ENCODE measurements around the gene CST5.
"Not testable (repeated sequence)": the region's sequence is repeated elsewhere in the genome, so short reads cannot be mapped to it uniquely, and the experiment has no call there.

The CST5 gene, protein sequence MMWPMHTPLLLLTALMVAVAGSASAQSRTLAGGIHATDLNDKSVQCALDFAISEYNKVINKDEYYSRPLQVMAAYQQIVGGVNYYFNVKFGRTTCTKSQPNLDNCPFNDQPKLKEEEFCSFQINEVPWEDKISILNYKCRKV

DNA sequence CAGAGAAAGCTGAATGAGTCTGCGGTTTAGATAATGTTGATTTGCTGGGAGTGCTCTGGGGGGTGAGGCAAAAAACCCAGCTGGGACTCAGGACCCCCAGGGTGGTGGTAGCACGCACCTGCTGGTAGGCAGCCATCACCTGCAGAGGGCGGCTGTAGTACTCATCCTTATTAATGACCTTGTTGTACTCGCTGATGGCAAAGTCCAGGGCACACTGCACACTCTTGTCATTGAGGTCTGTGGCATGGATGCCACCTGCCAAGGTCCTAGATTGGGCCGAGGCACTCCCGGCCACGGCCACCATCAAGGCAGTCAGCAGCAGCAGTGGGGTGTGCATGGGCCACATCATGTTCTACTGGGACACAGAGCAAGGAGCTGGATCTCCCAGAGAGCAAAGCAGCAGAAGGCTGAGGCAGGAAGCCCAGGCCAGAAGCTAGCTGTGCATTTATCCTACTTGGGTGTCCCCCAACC is at the start of gene CST5:
Gene CST5 (minus strand): TSS at position 421 of the 471 bp plus-strand sequence. CDS start 72 bp downstream, at position 349.
- DNase-seq: no peak

- DNase-seq: no peak
Observed at GRCh38 chr20:23928788-23929187, 49.2 kb upstream of the CST5 start.

DNA sequence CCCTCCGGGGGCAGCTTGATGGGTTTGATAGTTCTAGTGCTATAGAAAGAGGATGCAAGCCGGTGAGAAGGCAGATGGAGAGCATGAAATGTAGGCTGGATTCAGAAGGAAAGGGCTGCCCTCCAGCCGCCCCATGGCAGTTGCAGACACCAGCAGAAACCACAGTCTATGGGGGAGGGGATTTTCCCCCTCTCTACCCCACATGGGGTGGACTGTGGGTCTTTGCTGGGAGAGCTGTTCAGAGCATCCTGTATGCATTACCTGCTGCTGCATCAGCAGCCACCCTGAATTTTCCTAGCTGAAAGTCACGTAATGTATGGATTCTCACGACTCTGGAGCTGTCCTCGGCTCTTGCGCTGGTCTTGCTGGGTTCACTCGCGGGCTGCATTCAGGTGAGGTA is 48.8 kb upstream of the CST5 start:
- no peak for DNase-seq

- no peak for DNase-seq
Observed at GRCh38 chr20:23926944-23927872, 47.7 kb upstream of the CST5 start.

- DNase-seq: no peak
Observed at GRCh38 chr20:23926526-23926880, 47.0 kb upstream of the CST5 start.

- no peak for DNase-seq
Observed at GRCh38 chr20:23925789-23926525, 46.4 kb upstream of the CST5 start.

GRCh38 chr20:23924751-23925150 is 45.2 kb upstream of the CST5 start:
- no peak for DNase-seq

GRCh38 chr20:23923891-23924435 is 44.4 kb upstream of the CST5 start:
- DNase-seq: no peak

DNA sequence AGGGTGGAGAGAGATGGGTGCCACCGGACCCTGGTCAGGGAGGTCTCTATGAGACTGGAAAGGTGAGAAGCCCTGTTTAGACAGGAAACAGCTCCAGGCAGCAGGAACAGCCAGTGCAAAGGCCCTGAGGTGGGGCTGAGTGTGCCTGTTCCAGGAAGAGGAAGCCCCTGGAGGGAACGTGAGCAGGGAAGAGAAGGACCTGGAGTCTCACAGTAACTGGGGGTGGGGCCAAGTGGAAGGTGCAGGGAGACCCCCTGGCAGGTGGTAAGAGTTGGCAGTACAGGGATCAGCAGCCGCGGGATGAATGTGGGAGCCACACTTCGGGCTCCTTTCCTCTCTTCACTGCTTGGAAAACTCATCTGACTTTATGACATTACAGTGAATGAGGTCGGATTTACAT is 43.8 kb upstream of the CST5 start:
- DNase-seq: no peak

DNA sequence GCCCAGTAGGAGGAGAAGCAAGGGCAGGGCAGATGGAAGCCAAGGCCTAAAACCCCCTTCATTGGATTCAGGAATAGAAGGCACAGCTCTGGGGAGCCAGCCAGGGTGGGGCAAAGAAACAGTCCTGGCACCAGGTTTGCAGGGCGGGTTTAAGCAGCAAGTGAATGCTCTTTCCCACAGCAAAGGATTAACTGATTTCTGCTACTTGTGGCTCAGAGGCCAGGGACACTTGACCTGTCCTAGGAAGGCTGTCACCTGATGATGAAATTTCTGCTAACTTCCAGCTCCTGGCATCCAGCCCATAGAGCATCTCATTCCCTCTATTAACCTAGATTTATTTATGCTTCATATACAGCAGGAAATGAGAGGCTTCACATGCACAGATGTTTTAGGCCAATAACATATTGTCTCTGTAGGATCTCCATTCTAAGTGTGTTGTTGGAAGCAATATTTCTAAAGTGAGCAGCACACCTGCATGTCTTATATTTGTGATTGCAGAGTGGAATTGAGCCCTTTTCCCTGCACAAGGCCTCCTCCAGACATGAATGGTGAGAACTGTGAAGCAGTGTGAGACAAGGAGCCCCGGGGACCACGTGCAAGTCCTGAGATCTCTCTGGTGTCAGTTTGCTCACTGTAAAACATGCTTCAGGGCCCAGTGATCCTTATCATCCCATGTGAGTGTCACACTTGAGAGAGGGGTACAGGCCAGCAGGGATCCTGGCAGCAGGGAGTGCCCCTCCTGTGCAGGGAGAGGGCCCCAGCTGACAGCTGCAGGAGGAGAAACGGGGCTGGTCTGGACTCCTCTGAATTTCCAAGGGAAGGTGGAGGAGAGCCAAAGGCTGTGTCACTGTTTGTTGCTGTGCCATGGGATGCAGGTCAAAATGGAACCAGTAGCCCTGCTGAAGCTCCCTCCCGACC is 41.1 kb upstream of the CST5 start:
- DNase-seq: no peak

DNA sequence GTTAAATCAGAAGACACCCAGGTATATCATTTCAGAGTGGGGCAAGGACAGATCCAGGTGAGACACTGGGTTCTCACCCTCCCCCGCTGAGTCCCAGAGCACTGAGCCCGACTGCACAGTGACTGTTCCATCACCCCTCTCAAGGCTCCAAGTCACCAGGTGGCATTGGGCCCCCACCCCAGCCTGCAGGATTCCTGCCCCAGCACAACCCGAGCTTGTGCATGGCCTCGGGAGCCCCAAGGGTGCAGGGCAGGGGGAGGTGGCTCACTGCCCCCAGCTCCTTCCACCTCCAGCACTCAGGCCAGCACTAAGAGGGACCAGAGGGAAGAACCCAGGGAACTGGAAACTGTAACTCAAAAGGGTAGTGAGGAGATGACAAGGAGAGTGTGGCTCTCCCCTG is 39.3 kb upstream of the CST5 start:
- no peak for DNase-seq

DNA sequence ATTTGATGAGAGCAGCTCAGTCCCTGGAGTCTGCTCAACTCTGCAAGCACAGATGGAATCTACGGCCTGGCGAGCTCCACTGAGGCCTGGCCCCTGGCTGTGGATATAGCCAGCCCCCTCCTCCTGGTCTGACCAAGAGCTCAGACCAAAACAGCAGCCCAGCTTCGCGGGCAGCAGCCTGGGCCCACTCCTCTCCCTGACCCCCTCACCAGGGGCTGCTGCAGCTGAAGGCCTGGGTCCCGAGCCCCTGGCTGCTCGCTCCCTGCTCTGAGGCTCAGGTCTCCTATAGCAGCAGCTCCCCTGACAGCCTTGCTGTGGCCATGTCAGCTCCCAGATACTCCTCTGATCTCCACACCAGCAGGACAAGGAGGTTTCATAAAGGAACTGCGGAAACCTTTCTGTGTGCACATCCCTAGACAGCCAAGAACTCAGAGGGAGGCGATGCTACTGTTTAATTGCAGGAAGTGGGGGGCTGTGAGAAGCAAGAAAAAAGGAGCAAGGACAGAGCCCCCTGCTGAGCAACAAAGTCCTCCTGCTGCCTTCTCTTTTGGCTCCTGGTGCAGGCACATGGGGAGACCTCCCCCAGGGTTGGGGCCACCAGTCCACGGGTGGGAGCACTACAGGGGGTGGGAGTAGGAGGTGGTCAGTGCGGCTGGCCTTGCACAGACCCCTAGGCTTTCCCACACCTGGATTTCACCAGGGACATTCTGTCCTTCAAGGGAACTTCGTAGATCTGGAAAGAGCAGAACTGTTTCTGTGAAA is 38.7 kb upstream of the CST5 start:
- no peak for DNase-seq

DNA sequence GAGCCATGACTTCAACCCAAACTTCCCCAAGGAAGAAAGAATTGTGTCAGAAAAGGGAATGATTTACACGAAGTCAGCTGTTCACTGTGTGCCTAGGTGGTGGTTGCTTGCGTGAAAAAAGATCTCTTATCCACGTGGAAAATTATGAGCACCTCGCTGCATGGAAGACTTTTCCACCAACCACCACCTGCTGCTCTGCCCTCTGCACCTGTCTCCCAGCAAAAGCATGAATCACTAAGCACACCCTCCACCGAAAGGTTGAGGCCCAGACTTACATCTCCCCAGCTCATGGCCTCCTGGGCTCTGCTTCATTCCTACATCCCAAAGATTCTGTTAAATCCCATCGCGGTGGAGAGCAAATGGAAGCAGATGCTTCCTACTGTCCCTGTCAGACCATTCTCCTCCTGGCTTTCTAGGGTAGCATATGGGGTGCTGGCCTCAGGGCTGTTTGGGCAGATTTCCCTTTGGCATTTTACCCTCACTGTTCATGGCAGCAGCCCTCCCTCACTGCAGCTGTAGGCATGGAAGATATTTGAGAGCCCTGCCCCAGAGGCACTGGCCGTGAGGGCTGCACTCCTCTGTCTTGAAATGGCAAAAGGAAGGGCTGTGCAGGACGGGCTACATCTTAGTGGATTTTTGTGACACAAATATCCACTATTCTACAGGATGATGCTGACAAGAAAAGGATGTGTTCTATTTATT is 37.6 kb upstream of the CST5 start:
- no peak for DNase-seq

DNA sequence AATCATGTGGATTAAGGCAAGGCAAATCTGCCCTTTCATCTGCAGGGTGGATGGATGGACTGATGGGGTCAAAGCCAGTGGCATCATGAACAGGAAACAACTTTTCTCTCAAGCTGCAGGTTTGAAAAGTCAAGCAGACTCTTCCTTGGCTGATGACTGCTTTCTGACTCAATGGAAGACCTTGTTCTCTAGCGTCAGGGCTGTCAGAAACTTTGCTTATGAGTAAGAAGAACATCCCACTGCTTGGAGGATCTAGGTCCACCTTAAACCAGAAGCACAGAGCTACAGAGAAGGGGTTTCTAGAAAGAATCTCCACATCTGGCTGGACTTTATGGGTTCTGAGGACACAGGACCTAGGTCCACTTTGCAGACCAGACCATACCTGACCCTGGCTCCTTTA is 36.3 kb upstream of the CST5 start:
- DNase-seq: no peak

DNA sequence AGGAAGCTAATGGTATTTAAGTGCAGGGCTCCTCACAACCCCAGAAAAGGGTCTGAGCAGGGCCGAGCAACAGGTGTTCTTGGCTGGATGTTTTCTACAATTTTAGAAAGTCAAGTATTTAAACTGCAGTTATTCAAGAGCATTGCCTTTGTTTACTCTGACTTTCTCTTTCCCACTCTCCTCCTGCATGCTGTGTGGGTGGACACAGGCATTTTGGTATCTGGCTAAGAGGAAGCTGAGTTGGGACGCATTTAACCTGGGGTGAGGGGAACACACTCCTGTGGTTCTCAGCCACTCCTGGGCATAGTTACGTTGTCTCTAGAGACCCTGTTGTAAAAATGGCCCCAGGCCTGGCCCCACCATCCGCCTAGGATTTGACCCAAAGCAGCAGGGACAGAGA is 34.9 kb upstream of the CST5 start:
- not testable (repeated sequence) for DNase-seq

- no peak for DNase-seq
Observed at GRCh38 chr20:23910210-23910609, 30.7 kb upstream of the CST5 start.

DNA sequence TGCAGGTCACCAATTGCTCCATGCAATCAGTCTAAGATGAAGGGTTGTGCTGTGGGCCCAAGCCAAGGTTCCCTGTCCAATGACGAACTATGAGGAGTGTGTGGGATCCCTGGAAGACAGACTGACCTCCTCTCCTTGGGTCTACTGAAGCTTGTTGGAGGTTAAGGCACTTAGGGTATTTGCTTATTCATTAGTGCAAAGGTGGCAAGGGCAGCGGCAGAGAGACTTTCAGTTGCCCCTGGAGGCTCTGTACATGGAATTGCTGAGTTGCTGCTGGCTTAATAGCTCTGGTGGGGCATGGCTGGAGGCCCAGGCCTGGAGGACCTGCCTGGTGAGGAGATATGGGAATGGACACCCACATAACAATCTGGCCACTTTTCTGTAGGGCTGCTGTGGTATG is 29.8 kb upstream of the CST5 start:
- no peak for DNase-seq

DNA sequence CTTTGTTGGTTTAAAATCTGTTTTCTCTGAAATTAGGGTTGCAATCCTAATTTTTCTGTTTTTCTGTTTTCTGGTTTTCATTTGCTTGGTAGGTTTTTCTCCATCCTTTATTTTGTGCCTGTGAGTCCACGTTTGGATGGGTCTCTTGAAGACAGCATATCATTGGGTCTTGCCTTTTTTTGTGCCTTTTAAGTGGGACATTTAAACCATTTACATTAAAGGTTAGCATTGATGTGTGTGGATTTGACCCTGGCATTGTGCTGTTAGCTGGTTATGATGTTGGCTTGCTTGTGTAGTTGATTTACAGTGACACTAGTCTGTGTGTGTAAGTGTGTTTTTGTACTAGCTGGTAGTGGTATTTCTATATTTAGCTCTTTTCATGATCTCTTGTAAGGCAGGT is 28.0 kb upstream of the CST5 start:
- no peak for DNase-seq

- not testable (repeated sequence) for DNase-seq
Observed at GRCh38 chr20:23902396-23902795, 22.8 kb upstream of the CST5 start.

DNA sequence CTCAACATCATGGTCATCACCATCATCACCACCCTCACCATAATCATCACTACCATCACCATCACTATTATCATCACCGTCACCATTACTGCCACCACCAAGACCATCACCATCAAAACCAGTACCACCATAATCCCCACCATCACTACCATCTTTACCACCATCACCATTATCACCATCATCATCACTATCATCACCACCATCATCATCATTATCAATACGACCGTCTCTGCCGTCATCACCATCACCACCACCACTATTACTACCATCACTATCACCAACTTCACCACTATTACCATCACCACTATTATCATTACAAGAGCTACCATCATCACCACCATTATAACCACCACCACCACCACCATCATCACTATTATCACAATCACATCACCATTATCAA is 11.3 kb upstream of the CST5 start:
- not testable (repeated sequence) for DNase-seq

GRCh38 chr20:23889775-23890187 is 10.2 kb upstream of the CST5 start:
- peak; percentile 49 for DNase-seq

All from GDM1 (cell line).